ENCODE results near the gene SLC6A6. TPM values are rescaled to one million over a fixed set of nuclear protein-coding genes. Genes with fewer than 3 reads are reported as not detected.

Gene SLC6A6
- total RNA-seq (ENCODE audit: low replicate concordance) = 24.5 and 30.3 TPM in 2 replicates
- long read RNA-seq, full-length matches to known transcripts = 6 of 9 reads
- long read RNA-seq, partial matches to known transcripts = 0 of 9 reads
- long read RNA-seq, other reads (novel, unspliced or antisense) = 3 of 9 reads

- TF ChIP-seq CTCF (conservative IDR thresholded peaks at IDR 0.05) = peak; percentile 63
- H3K4me3 Mint-ChIP-seq = peak within 1 kb of the TSS; percentile 100
- peaks cover 6% of the 10 kb centered on the region for H3K27me3 Mint-ChIP-seq
- H3K36me3 Mint-ChIP-seq = no peaks in the 10 kb centered on the region
- H3K9me3 Mint-ChIP-seq = no peaks in the 10 kb centered on the region
- peak within 1 kb of the TSS; percentile 94 for H3K27ac Mint-ChIP-seq
- H3K4me1 Mint-ChIP-seq (ENCODE audit: unreplicated experiment) = peaks cover 25% of the 10 kb centered on the region
- peak; percentile 96 for DNase-seq (ENCODE audit: extremely low spot score, unreplicated experiment)
Observed at GRCh38 chr3:14402304-14402811, at the start of gene SLC6A6. SLC6A6 (plus strand) TSS chr3:14402606; CDS start chr3:14443635, 41,029 bp downstream.

GRCh38 chr3:14353502-14353901 lies 48.9 kb upstream of the SLC6A6 start:
- Mint-ChIP-seq H3K4me3 (no peak overlapping the region), H3K27me3 (peaks cover 2% of the 10 kb centered on the region), H3K27ac (peak overlapping the region; percentile 19), H3K36me3 (no peaks in the 10 kb centered on the region), H3K4me1 (ENCODE audit: unreplicated experiment) (peaks cover 17% of the 10 kb centered on the region), H3K9me3 (no peaks in the 10 kb centered on the region)
- no peak for TF ChIP-seq CTCF (conservative IDR thresholded peaks at IDR 0.05)
- no peak for DNase-seq (ENCODE audit: extremely low spot score, unreplicated experiment)

GRCh38 chr3:14357463-14357862 lies 44.9 kb upstream of the SLC6A6 start:
- TF ChIP-seq CTCF (conservative IDR thresholded peaks at IDR 0.05) = no peak
- Mint-ChIP-seq H3K9me3 (no peaks in the 10 kb centered on the region), H3K27me3 (peaks cover 3% of the 10 kb centered on the region), H3K4me1 (ENCODE audit: unreplicated experiment) (peaks cover 24% of the 10 kb centered on the region), H3K27ac (no peak overlapping the region), H3K4me3 (no peak overlapping the region), H3K36me3 (no peaks in the 10 kb centered on the region)
- DNase-seq (ENCODE audit: extremely low spot score, unreplicated experiment) = no peak

- Mint-ChIP-seq H3K9me3 (no peaks in the 10 kb centered on the region), H3K4me3 (no peak overlapping the region), H3K4me1 (ENCODE audit: unreplicated experiment) (peaks cover 20% of the 10 kb centered on the region), H3K27ac (no peak overlapping the region), H3K27me3 (peaks cover 3% of the 10 kb centered on the region), H3K36me3 (no peaks in the 10 kb centered on the region)
- TF ChIP-seq CTCF (conservative IDR thresholded peaks at IDR 0.05) = no peak
- no peak for DNase-seq (ENCODE audit: extremely low spot score, unreplicated experiment)
Observed at GRCh38 chr3:14358426-14359211, 43.8 kb upstream of the SLC6A6 start.

GRCh38 chr3:14359348-14359747 lies 43.1 kb upstream of the SLC6A6 start:
- Mint-ChIP-seq H3K36me3 (no peaks in the 10 kb centered on the region), H3K4me3 (no peak overlapping the region), H3K27ac (no peak overlapping the region), H3K4me1 (ENCODE audit: unreplicated experiment) (peaks cover 21% of the 10 kb centered on the region), H3K9me3 (no peaks in the 10 kb centered on the region), H3K27me3 (peaks cover 3% of the 10 kb centered on the region)
- no peak for DNase-seq (ENCODE audit: extremely low spot score, unreplicated experiment)
- no peak for TF ChIP-seq CTCF (conservative IDR thresholded peaks at IDR 0.05)
